GM19025 (cell line): ENCODE data around the gene MLST8.

Experiments
- ATAC-seq: cut with Tn5 transposase; IDR thresholded peaks from one replicate; pipeline ENCODE4 v1.9.1; 2021; ENCODE audit warnings: mild to moderate bottlenecking, low read depth, moderate library complexity; ENCODE audit not compliant: unreplicated experiment

The MLST8 gene

GRCh38 chr16:2172688-2173335, 32.4 kb upstream of the MLST8 start:
- no peak for ATAC-seq

- ATAC-seq = no peak
These were observed 31.9 kb upstream of the MLST8 start for GRCh38 chr16:2173366-2173765.

- no peak for ATAC-seq
These were observed 31.3 kb upstream of the MLST8 start for GRCh38 chr16:2173916-2174315.

GRCh38 chr16:2174396-2175131, 30.7 kb upstream of the MLST8 start:
- ATAC-seq = no peak

- no peak for ATAC-seq
These were observed 29.8 kb upstream of the MLST8 start for GRCh38 chr16:2175454-2175853.

GRCh38 chr16:2176047-2176446, 29.2 kb upstream of the MLST8 start:
- no peak for ATAC-seq

- ATAC-seq = no peak
These were observed 28.2 kb upstream of the MLST8 start for GRCh38 chr16:2177101-2177500.

- ATAC-seq = no peak
These were observed 27.7 kb upstream of the MLST8 start for GRCh38 chr16:2177561-2177960.

GRCh38 chr16:2178321-2179106, 26.7 kb upstream of the MLST8 start:
- no peak for ATAC-seq

GRCh38 chr16:2179107-2179501, 26.1 kb upstream of the MLST8 start:
- ATAC-seq = no peak

- no peak for ATAC-seq
These were observed 25.7 kb upstream of the MLST8 start for GRCh38 chr16:2179576-2179975.

GRCh38 chr16:2180461-2180860, 24.8 kb upstream of the MLST8 start:
- ATAC-seq = no peak

GRCh38 chr16:2180962-2181923, 24.0 kb upstream of the MLST8 start:
- no peak for ATAC-seq

- no peak for ATAC-seq
These were observed 23.3 kb upstream of the MLST8 start for GRCh38 chr16:2181952-2182351.

GRCh38 chr16:2183671-2184070, 21.6 kb upstream of the MLST8 start:
- ATAC-seq = no peak

- no peak for ATAC-seq
These were observed 20.9 kb upstream of the MLST8 start for GRCh38 chr16:2184346-2184745.

GRCh38 chr16:2184962-2185361, 20.3 kb upstream of the MLST8 start:
- ATAC-seq = no peak

- ATAC-seq = no peak
These were observed 19.2 kb upstream of the MLST8 start for GRCh38 chr16:2186064-2186463.

GRCh38 chr16:2186505-2186904, 18.7 kb upstream of the MLST8 start:
- ATAC-seq = no peak

- no peak for ATAC-seq
These were observed 18.0 kb upstream of the MLST8 start for GRCh38 chr16:2187212-2187611.
